ENCODE measurements around the gene DUT. TPM values are rescaled to one million over a fixed set of nuclear protein-coding genes. Genes with fewer than 3 reads are reported as not detected.

Gene DUT
- total and polyA plus RNA-seq, 2 experiments from 2014 or later: 82.5 to 420 TPM

- no peak overlapping the region for H3K4me3 ChIP-seq
- no peaks in the 10 kb centered on the region for H4K20me1 ChIP-seq (replicated peaks; ENCODE audit: insufficient read depth)
- TF ChIP-seq CREB1 (CRISPR knock-in tag; IDR thresholded peaks at IDR 0.05; ENCODE audit: low read depth): no peak
- Mint-ChIP-seq H3K4me3 (no peak overlapping the region), H3K4me1 (no peaks in the 10 kb centered on the region), H3K27ac (no peak overlapping the region), H3K27me3 (ENCODE audit: insufficient read depth, low read depth, poor library complexity) (peaks cover 1% of the 10 kb centered on the region), H3K9me3 (peaks cover 13% of the 10 kb centered on the region; the same call in 2 of the 3 replicates), H3K36me3 (ENCODE audit: low read depth) (peaks cover 3% of the 10 kb centered on the region; the same call in 2 of the 3 replicates)
- H3K79me2 ChIP-seq (replicated peaks; ENCODE audit: insufficient read depth): no peaks in the 10 kb centered on the region
- H3K27me3 ChIP-seq (ENCODE audit: insufficient read depth): no peaks in the 10 kb centered on the region
- ATAC-seq: no peak
- H3K4me2 ChIP-seq: no peak overlapping the region
- no peaks in the 10 kb centered on the region for H3K4me1 ChIP-seq (ENCODE audit: insufficient read depth)
- no peaks in the 10 kb centered on the region for H3F3A ChIP-seq (replicated peaks; ENCODE audit: low read depth)
- H3K9me2 ChIP-seq (ENCODE audit: insufficient read depth): peaks cover 20% of the 10 kb centered on the region; the same call in 1 of the 2 replicates
- no peaks in the 10 kb centered on the region for H3K36me3 ChIP-seq (ENCODE audit: insufficient read depth)
- no peak overlapping the region for H3K27ac ChIP-seq (ENCODE audit: low read depth)
- no peak overlapping the region for H2AFZ ChIP-seq
- DNase-seq (ENCODE audit: low spot score): no peak
Measured at GRCh38 chr15:48381861-48382260, 50.6 kb downstream of the DUT start.

GRCh38 chr15:48383031-48383430 is 51.8 kb downstream of the DUT start:
- no peak for DNase-seq (ENCODE audit: low spot score)
- peaks cover 1% of the 10 kb centered on the region for H3K27me3 Mint-ChIP-seq (ENCODE audit: insufficient read depth, low read depth, poor library complexity)
- ATAC-seq: no peak
- Histone ChIP-seq H3K27me3 (ENCODE audit: insufficient read depth) (no peaks in the 10 kb centered on the region), H3K36me3 (ENCODE audit: insufficient read depth) (no peaks in the 10 kb centered on the region), H3K4me3 (no peak overlapping the region), H3K4me2 (no peak overlapping the region), H4K20me1 (replicated peaks; ENCODE audit: insufficient read depth) (no peaks in the 10 kb centered on the region), H2AFZ (no peak overlapping the region), H3K27ac (ENCODE audit: low read depth) (no peak overlapping the region), H3K4me1 (ENCODE audit: insufficient read depth) (no peaks in the 10 kb centered on the region), H3K9me2 (ENCODE audit: insufficient read depth) (peaks cover 24% of the 10 kb centered on the region; the same call in 1 of the 2 replicates), H3K79me2 (replicated peaks; ENCODE audit: insufficient read depth) (no peaks in the 10 kb centered on the region), H3F3A (replicated peaks; ENCODE audit: low read depth) (no peaks in the 10 kb centered on the region)
- peaks cover 2% of the 10 kb centered on the region; the same call in 1 of the 3 replicates for H3K9me3 Mint-ChIP-seq
- H3K4me1 Mint-ChIP-seq: no peaks in the 10 kb centered on the region
- H3K36me3 Mint-ChIP-seq (ENCODE audit: low read depth): no peaks in the 10 kb centered on the region; the same call in 1 of the 3 replicates
- H3K27ac Mint-ChIP-seq: no peak overlapping the region
- H3K4me3 Mint-ChIP-seq: no peak overlapping the region
- TF ChIP-seq ZNF114 (CRISPR knock-in tag; IDR thresholded peaks at IDR 0.05) (no peak), POLR2AphosphoS5 (IDR thresholded peaks at IDR 0.05; ENCODE audit: low read depth) (no peak), ZNF331 (CRISPR knock-in tag; IDR thresholded peaks at IDR 0.05; ENCODE audit: low read depth) (no peak), ZNF462 (CRISPR knock-in tag; IDR thresholded peaks at IDR 0.05) (no peak), NANOG (IDR thresholded peaks at IDR 0.05; ENCODE audit: borderline replicate concordance) (no peak), EZH2 (IDR thresholded peaks at IDR 0.05; ENCODE audit: low read depth, unreplicated experiment) (no peak), REST (IDR thresholded peaks at IDR 0.05; ENCODE audit: unreplicated experiment) (no peak), JUNB (IDR thresholded peaks at IDR 0.05; ENCODE audit: unreplicated experiment) (no peak), STAT1 (IDR thresholded peaks at IDR 0.05; ENCODE audit: unreplicated experiment) (no peak), CREB1 (CRISPR knock-in tag; IDR thresholded peaks at IDR 0.05; ENCODE audit: low read depth) (no peak)
- TF ChIP-seq, protein P1, sequence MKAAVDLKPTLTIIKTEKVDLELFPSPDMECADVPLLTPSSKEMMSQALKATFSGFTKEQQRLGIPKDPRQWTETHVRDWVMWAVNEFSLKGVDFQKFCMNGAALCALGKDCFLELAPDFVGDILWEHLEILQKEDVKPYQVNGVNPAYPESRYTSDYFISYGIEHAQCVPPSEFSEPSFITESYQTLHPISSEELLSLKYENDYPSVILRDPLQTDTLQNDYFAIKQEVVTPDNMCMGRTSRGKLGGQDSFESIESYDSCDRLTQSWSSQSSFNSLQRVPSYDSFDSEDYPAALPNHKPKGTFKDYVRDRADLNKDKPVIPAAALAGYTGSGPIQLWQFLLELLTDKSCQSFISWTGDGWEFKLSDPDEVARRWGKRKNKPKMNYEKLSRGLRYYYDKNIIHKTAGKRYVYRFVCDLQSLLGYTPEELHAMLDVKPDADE (IDR thresholded peaks at IDR 0.05): no peak
